ENCODE measurements around the gene SLC30A1. TPM values are rescaled to one million over a fixed set of nuclear protein-coding genes. Genes with fewer than 3 reads are reported as not detected.

Gene SLC30A1
- total and polyA plus RNA-seq, 8 donors = 12.5 to 37.7 (median 16.1) TPM

DNA sequence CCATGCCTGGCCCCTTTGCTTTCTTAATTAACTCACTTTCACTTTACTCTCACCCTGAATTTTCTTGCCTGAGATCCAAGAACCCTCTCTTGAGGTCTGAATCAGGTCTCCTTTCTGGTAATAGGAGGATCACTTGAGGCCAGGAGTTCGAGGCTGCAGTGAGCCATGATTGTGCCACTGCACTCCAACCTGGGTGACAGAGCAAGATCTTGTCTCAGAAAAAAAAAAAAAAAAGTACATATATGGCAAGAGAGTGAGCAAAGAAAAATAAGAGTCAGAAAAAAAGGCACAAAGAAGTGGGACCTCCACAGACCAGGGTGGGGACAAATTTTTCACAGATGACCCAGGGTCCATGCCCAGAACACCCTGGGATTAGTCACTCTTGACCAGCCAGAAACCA lies 52.9 kb downstream of the SLC30A1 start:
- intact Hi-C loops (cut with DNase I) = no loop called here
- DNase-seq = no peak
- no peaks in the 10 kb centered on the region for H3K4me1 ChIP-seq
- TF ChIP-seq, protein P1, sequence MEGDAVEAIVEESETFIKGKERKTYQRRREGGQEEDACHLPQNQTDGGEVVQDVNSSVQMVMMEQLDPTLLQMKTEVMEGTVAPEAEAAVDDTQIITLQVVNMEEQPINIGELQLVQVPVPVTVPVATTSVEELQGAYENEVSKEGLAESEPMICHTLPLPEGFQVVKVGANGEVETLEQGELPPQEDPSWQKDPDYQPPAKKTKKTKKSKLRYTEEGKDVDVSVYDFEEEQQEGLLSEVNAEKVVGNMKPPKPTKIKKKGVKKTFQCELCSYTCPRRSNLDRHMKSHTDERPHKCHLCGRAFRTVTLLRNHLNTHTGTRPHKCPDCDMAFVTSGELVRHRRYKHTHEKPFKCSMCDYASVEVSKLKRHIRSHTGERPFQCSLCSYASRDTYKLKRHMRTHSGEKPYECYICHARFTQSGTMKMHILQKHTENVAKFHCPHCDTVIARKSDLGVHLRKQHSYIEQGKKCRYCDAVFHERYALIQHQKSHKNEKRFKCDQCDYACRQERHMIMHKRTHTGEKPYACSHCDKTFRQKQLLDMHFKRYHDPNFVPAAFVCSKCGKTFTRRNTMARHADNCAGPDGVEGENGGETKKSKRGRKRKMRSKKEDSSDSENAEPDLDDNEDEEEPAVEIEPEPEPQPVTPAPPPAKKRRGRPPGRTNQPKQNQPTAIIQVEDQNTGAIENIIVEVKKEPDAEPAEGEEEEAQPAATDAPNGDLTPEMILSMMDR (IDR thresholded peaks at IDR 0.05) = no peak
- no peaks in the 10 kb centered on the region for H3K36me3 ChIP-seq
- no peaks in the 10 kb centered on the region for H3K27me3 ChIP-seq
- no peaks in the 10 kb centered on the region for H3K9me3 ChIP-seq
- no peak overlapping the region for H3K4me3 ChIP-seq
- H3K27ac ChIP-seq = no peak overlapping the region
- no peak for ATAC-seq

DNA sequence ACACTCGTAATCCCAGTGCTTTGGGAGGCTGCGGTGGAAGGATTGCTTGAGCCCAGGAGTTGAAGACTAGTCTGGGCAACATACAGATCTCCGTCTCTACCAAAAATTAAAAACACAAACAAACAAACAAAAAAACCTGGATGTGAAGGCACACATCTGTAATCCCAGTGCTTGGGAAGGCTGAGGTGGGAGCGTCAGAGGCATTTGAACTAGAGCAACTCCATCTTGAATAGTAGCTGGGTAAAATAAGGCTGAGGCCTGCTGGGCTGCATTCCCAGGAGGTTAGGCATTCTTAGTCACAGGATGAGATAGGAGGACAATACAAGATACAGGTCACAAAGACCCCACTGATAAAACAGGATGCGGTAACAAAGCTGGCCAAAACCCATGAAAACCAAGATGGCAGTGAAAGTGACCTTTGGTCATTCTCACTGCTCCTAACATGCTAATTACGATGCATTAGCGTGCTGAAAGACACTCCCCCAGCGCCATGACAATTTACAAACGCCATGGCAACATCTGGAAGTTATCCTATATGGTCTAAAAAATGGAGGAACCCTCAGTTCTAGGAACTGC lies 53.8 kb downstream of the SLC30A1 start:
- Histone ChIP-seq H3K36me3 (no peaks in the 10 kb centered on the region), H3K4me3 (no peak overlapping the region), H3K9me3 (no peaks in the 10 kb centered on the region), H3K4me1 (no peaks in the 10 kb centered on the region), H3K27me3 (no peaks in the 10 kb centered on the region), H3K27ac (no peak overlapping the region)
- no peak for DNase-seq
- intact Hi-C loops (cut with DNase I) = no loop called here
- TF ChIP-seq, protein P1 (IDR thresholded peaks at IDR 0.05) = no peak
- no peak for ATAC-seq

DNA sequence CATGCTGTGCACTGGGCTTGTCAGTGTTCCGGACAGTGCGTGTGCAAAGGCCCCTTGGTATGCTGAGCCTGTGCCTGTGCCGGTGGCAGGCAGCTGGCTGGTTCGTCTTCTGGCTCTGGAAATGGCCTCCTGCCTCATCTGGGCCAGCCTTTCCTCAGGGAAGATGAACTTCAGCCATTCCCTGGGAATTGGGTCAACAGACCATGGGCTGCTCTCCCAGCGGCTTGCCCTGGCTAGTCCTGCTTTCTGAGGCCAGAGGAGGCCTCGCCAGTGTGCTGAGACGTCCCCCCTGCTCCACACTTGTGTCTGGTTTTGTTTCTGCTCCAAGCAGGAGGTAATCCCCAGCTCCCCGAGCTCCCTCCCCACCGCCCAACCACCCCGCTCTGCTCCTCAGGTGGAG lies 54.4 kb downstream of the SLC30A1 start:
- H3K36me3 ChIP-seq = no peaks in the 10 kb centered on the region
- DNase-seq (no peak), ATAC-seq (no peak)
- H3K27me3 ChIP-seq = no peaks in the 10 kb centered on the region
- TF ChIP-seq, protein P1 (IDR thresholded peaks at IDR 0.05) = no peak
- no peak overlapping the region for H3K4me3 ChIP-seq
- H3K4me1 ChIP-seq = no peaks in the 10 kb centered on the region
- intact Hi-C loops (cut with DNase I) = no loop called here
- no peaks in the 10 kb centered on the region for H3K9me3 ChIP-seq
- no peak overlapping the region for H3K27ac ChIP-seq

DNA sequence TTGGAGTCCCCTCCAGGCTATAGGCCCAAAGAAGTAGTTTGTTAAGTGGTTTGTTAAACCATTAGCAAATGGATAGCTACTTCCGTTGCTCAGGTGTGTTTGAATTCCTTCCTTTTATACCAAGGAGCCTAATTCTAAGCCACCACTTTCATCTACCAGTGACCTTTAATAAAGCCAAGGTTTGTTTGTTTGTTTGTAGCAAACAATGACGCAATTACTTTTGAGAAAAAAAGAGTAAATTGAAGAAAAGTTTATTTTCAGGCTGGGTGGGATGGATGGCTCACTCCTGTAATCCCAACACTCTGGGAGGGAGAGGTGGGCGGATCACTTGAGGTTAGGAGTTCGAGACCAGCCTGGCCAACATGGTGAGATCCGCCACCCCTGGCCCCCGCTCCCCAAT lies 56.2 kb downstream of the SLC30A1 start:
- Histone ChIP-seq H3K27ac (no peak overlapping the region), H3K9me3 (no peaks in the 10 kb centered on the region), H3K4me3 (no peak overlapping the region), H3K4me1 (no peaks in the 10 kb centered on the region), H3K36me3 (no peaks in the 10 kb centered on the region), H3K27me3 (no peaks in the 10 kb centered on the region)
- DNase-seq (no peak), ATAC-seq (no peak)
- TF ChIP-seq, protein P1 (IDR thresholded peaks at IDR 0.05) = no peak
- intact Hi-C loops (cut with DNase I) = no loop called here

Other genes with a start within 250 kb of the SLC30A1 start
- not detected for gene RD3, start 87.0 kb downstream of the SLC30A1 start, total RNA-seq
- gene RD3, start 87.0 kb downstream of the SLC30A1 start, polyA plus RNA-seq (ENCODE audit: insufficient read length in 6 of 6) = under 1 TPM in 5 of 6 donors, not detected in 1; 0.07 to 0.09 (median 0.07) TPM
- 1 to 10 TPM; 1.3 to 3.8 TPM for gene NEK2, start 96.5 kb upstream of the SLC30A1 start, total RNA-seq
- 10 to 100 TPM; 13.2 to 30.4 (median 17.7) TPM for gene NEK2, start 96.5 kb upstream of the SLC30A1 start, polyA plus RNA-seq (ENCODE audit: insufficient read length in 6 of 6)